Left lobe of liver (tissue), 2 donors: ENCODE results near the gene NR3C1. TPM values are rescaled to one million over a fixed set of nuclear protein-coding genes. Genes with fewer than 3 reads are reported as not detected.

Experiments
- ATAC-seq: fragments of 200-7000 bp; cut with Tn5 transposase; one replicate; pipeline ENCODE4 v1.9.1; 2020; ENCODE audit warnings: mild to moderate bottlenecking, moderate library complexity
- DNase-seq: peaks from one replicate; pipeline ENCODE4 v3.0.0-alpha.2; 2020; ENCODE audit warnings: low spot score
- total RNA-seq: library from RNA; stranded (reverse); gene quantifications from one replicate; pipeline ENCODE4 v1.2.1, GENCODE V29; 2021
- donor health status: DM: no; HTN: no; CAD: no; lungs with moderate emphysema.
- donor health status: DM: no; HTN: yes; CAD: no.

Gene NR3C1
- total RNA-seq, 1 donor from 2014 or later: 46.6 TPM

- ATAC-seq (no peak), DNase-seq (no peak)
Measured at GRCh38 chr5:143271431-143271830, 132.1 kb downstream of the NR3C1 start.

GRCh38 chr5:143268388-143268787, 135.1 kb downstream of the NR3C1 start:
- DNase-seq (no peak), ATAC-seq (no peak)

DNA sequence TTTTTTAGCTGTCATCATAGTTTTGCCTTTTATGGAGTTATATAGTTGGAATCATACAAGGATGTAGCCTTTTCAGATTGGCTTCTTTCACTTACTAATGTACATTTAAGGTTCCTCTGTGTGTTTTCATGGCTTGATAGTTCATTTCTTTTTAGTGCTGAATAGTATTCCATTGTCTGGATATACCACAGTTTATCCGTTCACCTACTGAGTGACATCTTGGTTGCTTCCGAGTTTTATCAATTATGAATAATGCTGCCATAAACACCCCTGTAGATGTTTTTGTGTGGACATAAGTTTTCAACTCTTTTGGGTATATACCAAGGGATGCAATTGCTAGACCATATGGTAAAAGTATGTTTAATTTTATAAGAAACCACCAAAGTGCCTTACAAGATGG, 136.3 kb downstream of the NR3C1 start:
- no peak for DNase-seq
- ATAC-seq: no peak

DNA sequence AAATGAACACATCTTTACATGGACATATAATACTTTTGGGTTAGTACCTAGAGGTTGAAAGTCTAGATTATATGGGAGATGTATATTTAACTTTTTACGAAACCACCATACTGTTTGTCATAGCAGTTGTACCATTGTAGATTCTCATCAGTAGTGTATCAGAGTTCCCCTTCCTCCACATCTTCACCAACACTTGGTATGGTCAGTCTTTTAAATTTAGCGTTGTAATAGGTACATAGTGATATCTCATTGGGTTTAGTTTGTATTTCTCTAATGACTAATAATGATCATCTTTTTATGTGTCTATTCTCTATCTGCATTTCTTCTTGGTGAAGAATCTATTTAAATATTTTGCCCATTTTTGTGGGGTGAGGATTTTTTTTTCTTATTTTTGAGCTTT, 137.5 kb downstream of the NR3C1 start:
- DNase-seq (no peak), ATAC-seq (no peak)

- ATAC-seq (no peak), DNase-seq (no peak)
Measured at GRCh38 chr5:143263272-143263810, 140.1 kb downstream of the NR3C1 start.

GRCh38 chr5:143262393-143263174, 140.9 kb downstream of the NR3C1 start:
- DNase-seq (no peak), ATAC-seq (no peak)

DNA sequence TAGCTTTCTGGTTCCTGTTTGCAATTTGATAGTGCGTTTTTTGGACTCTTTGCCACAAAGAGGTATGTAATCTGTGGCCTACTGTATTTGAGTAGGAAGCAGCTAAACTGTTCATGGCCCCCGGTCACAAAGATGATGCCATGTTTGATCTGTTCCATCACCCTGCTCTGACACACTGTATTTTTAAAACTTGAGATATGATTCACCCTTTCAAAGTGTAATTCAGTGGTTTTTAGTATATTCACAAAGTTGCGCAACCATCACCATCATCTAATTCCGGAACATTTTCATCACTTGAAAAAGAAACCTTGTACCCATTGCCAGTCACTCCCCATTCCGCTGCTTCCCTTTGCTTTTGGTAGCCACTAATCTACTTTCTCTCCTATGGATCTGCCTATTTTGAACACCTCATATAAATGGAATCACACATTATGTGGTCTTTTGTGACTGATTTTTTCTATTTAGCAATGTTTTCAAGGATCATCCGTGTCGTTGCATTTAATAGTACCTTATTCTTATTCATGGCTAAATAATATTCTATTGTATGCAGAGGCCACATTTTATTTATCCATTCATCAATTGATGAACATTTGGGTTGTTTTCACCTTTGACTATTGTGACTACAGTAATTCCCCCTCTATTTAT, 141.6 kb downstream of the NR3C1 start:
- no peak for DNase-seq
- ATAC-seq: no peak

GRCh38 chr5:143259254-143259605, 144.3 kb downstream of the NR3C1 start:
- ATAC-seq (no peak), DNase-seq (no peak)

GRCh38 chr5:143258559-143259253, 144.8 kb downstream of the NR3C1 start:
- DNase-seq: no peak
- ATAC-seq: no peak

GRCh38 chr5:143254819-143255218, 148.7 kb downstream of the NR3C1 start:
- DNase-seq (no peak), ATAC-seq (no peak)

DNA sequence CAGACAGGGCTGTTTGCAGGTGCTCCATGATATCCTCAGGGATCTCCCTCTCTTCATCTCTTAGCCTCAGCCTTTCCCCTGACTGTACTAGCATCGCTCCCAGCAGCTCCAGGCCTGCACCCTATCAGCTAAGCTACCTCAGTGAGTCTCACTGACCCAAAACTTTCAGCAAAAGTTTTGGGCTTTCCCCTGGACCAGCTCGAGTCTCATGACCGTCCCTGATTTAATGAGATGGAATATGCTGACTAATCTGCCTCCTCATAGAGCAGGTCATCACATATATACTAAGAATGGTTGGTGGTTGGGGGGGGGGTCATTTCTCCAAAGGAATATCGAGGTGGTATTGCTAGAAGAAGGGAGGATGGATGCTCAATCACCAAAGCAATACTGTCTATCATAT, 151.5 kb downstream of the NR3C1 start:
- DNase-seq (no peak), ATAC-seq (no peak)

- ATAC-seq (no peak), DNase-seq (no peak)
Measured at GRCh38 chr5:143251190-143251589, 152.3 kb downstream of the NR3C1 start.

DNA sequence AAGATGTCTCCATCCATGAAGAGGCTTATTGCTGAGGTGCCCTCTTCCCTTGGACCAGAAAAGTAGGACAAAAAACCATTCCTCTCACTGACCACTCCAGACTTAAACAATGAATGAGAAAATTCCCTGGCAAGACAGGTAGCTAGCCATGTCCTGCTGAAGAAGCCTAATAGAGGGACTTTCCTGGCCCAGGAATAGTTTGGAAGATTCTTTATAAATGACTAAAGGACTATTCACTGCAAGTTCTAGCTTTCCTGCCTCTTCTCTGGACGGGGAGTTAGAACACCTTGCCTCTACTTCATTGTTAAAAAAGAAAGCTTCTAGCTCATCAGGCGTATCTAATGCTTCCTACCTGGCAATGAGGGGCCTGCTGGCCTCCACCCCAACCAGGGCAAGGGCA, 153.6 kb downstream of the NR3C1 start:
- DNase-seq (no peak), ATAC-seq (no peak)

- DNase-seq (peak; percentile 65), ATAC-seq (peak; percentile 94)
Measured at GRCh38 chr5:143248822-143249579, 154.5 kb downstream of the NR3C1 start.

DNA sequence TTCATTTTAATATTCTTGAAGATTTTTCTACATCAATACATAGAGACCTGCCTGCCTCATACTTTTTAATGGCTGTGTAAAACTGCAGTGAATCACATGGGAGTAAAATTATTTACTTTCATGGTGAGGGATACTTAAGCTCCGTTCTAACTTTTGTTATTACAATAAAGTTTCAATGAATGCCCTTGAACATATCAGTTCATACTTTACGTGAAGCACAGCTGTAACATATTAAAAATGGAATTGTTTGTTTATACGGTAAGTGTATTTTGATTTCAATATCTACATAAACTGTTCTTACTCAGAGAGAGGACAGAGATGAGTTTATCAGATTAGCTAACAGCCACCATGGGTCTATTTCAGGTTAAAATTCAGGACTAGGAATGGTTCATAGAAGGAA, 155.1 kb downstream of the NR3C1 start:
- ATAC-seq (no peak), DNase-seq (no peak)

DNA sequence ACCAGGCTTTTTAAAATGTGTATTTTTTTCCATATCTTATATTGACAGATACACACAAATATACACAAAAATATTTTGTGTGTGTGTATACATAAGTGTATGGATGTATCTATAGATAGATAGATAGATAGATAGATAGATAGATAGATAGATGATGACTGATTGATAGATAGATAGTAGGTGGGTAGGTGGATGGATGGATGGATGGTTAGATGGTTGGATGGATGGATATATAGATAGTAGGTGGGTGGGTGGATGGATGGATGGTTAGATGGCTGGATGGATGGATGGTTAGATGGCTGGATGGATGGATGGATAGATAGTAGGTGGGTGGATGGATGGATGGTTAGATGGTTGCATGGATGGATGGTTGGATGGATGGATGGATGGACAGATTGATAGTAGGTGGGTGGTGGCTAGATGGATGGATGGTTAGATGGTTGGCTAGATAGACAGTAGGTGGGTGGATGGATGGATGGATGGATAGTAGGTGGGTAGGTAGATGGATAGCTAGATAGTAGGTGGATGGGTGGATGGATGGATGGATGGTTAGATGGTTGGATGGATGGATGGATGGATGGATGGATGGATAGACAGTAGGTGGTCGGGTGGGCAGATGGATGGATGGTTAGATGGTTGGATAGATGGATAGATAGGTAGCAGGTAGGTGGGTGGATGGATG, 156.2 kb downstream of the NR3C1 start:
- ATAC-seq: no peak
- no peak for DNase-seq

- no peak for ATAC-seq
Measured at GRCh38 chr5:143245929-143246561, 157.4 kb downstream of the NR3C1 start.

DNA sequence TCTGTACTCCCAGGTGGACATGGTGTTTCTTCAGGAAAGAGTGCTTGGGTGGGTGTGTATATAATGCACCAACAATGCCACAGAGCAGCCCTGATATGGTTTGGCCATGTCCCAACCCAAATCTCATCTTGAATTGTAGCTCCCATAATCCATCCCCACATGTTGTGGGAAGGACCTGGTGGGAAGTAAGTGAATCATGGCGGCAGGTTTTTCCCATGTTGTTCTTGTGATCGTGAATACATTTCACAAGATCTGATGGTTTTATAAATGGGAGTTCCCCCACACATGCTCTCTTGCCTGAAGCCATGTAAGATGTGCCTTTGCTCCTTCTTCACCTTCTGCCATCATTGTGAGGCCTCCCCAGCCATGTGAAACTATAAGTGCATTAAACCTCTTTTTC, 158.5 kb downstream of the NR3C1 start:
- DNase-seq (no peak), ATAC-seq (no peak)

More at GRCh38 chr5:143245929-143246561, 157.4 kb downstream of the NR3C1 start:
- no peak for DNase-seq

GRCh38 chr5:143244000-143244736, 159.3 kb downstream of the NR3C1 start:
- no peak for ATAC-seq
- no peak for DNase-seq
